ENCODE data around the gene HHATL. TPM values are rescaled to one million over a fixed set of nuclear protein-coding genes. Genes with fewer than 3 reads are reported as not detected.

Gene HHATL, protein sequence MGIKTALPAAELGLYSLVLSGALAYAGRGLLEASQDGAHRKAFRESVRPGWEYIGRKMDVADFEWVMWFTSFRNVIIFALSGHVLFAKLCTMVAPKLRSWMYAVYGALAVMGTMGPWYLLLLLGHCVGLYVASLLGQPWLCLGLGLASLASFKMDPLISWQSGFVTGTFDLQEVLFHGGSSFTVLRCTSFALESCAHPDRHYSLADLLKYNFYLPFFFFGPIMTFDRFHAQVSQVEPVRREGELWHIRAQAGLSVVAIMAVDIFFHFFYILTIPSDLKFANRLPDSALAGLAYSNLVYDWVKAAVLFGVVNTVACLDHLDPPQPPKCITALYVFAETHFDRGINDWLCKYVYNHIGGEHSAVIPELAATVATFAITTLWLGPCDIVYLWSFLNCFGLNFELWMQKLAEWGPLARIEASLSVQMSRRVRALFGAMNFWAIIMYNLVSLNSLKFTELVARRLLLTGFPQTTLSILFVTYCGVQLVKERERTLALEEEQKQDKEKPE
- 1 to 10 TPM in 1 of 4 donors, under 1 TPM in 1, not detected in 2; 0.62 to 1.3 TPM for total RNA-seq

DNA sequence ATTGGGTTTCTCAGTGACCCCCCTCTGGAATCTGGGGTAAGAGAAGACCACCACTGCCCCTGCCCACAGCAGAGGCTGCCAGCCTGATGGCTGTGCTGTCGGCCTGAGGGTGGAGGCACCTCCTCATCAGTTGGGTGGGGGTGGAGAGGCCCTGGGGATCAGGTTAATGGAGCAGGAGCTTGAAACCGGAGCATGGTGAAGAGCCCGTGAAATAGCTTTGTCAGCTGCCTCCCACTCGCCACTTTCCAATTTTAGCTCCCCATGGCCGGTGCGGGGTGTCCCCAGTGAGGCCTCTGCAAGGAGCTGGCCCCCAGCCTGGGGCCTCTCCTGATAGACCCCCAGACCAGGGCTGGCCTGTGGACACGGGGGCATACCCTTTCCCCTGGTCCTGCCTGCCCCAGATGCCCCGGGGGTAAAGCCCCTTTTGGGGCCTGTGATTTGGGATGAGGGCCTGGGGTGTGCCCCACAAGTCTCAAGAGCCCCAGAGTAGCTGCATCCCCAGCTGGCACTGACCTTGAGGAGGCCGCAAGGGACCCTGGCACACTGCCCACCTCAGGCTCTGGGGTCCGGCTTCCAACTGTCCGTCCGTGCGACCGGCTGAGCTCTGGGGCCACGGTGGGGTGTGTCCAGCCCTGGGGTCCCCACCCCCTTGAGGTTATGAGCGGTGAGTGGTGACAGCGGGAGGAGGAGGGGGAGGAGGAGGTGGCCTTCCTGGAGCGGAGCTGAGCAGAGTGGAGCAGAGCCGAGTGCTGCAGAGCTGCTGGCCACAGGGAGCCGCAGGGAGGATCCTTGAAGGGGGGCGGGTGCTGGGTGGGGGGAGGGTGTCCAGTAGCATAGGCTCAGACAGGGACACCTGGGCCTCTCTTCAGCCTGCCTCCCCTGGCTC, at the start of gene HHATL:
Gene HHATL, minus strand, starts transcription at position 733 of the 886 bp plus-strand sequence. CDS start 1,972 bp downstream, outside the sequence.
- no peak for TF ChIP-seq POLR2A (IDR thresholded peaks at IDR 0.05)
- TF ChIP-seq, protein P1, sequence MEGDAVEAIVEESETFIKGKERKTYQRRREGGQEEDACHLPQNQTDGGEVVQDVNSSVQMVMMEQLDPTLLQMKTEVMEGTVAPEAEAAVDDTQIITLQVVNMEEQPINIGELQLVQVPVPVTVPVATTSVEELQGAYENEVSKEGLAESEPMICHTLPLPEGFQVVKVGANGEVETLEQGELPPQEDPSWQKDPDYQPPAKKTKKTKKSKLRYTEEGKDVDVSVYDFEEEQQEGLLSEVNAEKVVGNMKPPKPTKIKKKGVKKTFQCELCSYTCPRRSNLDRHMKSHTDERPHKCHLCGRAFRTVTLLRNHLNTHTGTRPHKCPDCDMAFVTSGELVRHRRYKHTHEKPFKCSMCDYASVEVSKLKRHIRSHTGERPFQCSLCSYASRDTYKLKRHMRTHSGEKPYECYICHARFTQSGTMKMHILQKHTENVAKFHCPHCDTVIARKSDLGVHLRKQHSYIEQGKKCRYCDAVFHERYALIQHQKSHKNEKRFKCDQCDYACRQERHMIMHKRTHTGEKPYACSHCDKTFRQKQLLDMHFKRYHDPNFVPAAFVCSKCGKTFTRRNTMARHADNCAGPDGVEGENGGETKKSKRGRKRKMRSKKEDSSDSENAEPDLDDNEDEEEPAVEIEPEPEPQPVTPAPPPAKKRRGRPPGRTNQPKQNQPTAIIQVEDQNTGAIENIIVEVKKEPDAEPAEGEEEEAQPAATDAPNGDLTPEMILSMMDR (IDR thresholded peaks at IDR 0.05): no peak
- intact Hi-C loops (cut with DNase I; ENCODE audit: low total_unique reads): no loop called here
- Histone ChIP-seq H3K9me3 (no peaks in the 10 kb centered on the region), H3K36me3 (no peaks in the 10 kb centered on the region), H3K4me3 (no peak within 1 kb of the TSS), H3K4me1 (no peaks in the 10 kb centered on the region), H3K27me3 (no peaks in the 10 kb centered on the region), H3K27ac (no peak within 1 kb of the TSS)
- no peak for DNase-seq

DNA sequence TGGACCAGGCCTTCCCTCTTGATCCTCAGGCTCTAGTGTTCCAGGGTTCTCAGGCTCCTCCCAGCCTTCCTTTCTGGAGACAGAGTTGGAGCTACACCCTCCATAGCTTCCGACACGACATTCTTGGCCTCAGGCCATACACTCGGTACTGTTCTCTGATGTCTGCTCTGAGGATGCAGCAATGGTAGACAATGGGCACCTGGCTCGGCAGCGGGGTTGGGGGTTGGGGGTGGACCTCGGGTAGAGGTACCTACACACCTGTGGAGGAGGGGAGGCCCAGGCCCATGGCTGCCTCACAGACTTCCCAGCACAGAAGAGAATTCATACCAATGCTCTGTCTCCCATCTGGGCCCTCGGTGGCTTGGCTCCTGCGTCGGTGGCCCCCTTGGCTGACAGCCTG, 49.0 kb upstream of the HHATL start:
- Histone ChIP-seq H3K27me3 (no peaks in the 10 kb centered on the region), H3K9me3 (no peaks in the 10 kb centered on the region), H3K4me1 (peaks cover 0 to 3% of the 10 kb centered on the region in 2 donors), H3K4me3 (no peak overlapping the region), H3K27ac (no peak overlapping the region), H3K36me3 (no peaks in the 10 kb centered on the region)
- intact Hi-C loops (cut with DNase I; ENCODE audit: low total_unique reads): no loop called here
- TF ChIP-seq POLR2A (IDR thresholded peaks at IDR 0.05): no peak
- TF ChIP-seq, protein P1 (IDR thresholded peaks at IDR 0.05): no peak
- DNase-seq: peak in 1 of 2 donors; percentile 11

DNA sequence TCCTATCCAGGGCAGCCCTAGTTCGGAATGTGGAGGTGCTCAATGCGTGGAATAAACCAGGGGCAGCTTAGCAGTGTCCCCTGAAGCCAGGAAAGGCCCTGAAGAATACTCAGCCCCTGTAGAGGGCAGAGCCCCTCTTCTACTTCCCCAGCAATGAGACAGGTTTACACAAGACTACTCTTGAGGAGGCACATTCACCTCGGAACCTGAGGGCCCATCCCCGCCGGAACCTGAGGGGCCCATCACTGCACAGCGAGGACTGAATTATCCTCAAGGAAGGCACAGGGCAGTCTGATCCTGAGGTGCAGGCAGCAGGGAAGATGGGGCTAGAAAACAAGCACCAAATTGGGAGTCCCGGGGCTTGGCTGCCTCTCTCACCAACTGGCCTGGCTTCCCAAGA, 48.2 kb upstream of the HHATL start:
- intact Hi-C loops (cut with DNase I; ENCODE audit: low total_unique reads): no loop called here
- Histone ChIP-seq H3K36me3 (no peaks in the 10 kb centered on the region), H3K27me3 (no peaks in the 10 kb centered on the region), H3K27ac (no peak overlapping the region), H3K4me3 (no peak overlapping the region), H3K9me3 (no peaks in the 10 kb centered on the region), H3K4me1 (peaks cover 0 to 10% of the 10 kb centered on the region in 2 donors)
- peak in 1 of 2 donors; percentile 7 for DNase-seq
- TF ChIP-seq POLR2A (IDR thresholded peaks at IDR 0.05): no peak

DNA sequence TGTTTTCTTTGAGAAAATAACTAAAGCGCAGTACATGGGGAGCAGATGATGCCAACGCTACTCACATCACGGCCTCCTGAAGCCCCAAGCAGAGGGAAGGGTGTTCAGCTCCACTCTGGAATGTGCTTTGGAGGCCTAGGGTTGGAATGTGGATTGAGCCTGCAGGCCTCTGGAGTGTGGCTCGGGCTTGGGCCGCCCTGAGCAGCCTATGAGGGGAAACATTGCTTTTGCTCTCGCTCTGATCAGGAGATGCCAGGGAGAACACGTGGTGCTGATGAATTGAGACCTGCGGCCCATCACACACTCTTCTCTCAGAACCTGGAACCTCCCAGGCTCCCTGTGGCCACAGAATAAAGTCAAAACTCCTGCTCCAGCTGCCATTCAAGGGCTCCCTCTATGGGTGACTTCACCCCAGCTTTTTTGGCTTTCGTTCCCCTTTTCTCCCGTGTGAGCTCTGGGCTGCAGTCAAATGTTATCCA, 47.2 kb upstream of the HHATL start:
- no peaks in the 10 kb centered on the region for H3K27me3 ChIP-seq
- no peaks in the 10 kb centered on the region for H3K36me3 ChIP-seq
- no peaks in the 10 kb centered on the region for H3K9me3 ChIP-seq
- H3K27ac ChIP-seq: peak overlapping the region in 1 of 2 donors; percentile 21
- H3K4me1 ChIP-seq: peaks cover 0 to 12% of the 10 kb centered on the region in 2 donors
- no peak for TF ChIP-seq POLR2A (IDR thresholded peaks at IDR 0.05)
- TF ChIP-seq, protein P1 (IDR thresholded peaks at IDR 0.05): peak; percentile 29 to 43 (median 32)
- no peak overlapping the region for H3K4me3 ChIP-seq
- intact Hi-C loops (cut with DNase I; ENCODE audit: low total_unique reads): no loop called here
- no peak for DNase-seq

DNA sequence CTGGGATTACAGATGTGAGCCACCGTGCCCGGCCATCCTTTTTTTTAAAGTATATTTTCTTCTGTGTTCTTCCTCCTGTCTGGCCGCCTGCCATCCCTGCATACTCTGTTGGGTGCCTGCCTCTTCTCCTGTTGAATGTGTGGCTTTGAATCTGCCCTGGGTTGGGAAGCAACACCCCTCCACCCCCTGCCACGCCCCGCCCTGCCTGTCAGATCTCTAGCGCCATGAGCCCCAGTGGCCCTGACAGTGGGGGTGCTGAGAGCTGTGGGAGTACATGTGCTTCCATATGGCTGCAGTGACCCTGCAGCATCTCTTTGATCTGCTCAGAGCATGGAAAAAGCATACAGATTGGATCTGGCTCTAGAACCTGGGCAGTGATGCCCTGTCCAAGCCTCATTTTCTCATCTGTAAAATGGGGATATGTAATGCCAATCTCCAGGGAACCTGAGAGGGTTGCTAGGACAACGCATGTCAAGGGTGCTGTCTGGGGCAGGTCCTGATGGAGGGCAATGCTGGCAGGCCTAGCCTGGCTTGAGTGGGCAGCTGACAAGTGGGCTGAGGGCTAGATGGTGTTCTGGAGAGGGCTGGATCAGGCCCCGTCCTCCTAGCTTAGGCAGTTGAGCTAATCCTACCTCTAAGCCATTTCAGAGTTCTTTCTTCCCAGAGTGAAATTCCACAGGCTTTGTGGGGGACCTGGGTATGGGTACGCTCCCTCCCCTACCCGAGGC, 46.6 kb upstream of the HHATL start:
- Histone ChIP-seq H3K36me3 (no peaks in the 10 kb centered on the region), H3K4me1 (peaks cover 0 to 12% of the 10 kb centered on the region in 2 donors), H3K27ac (peak overlapping the region in 1 of 2 donors; percentile 21), H3K27me3 (no peaks in the 10 kb centered on the region), H3K9me3 (no peaks in the 10 kb centered on the region), H3K4me3 (no peak overlapping the region)
- peak in 1 of 2 donors; percentile 10 for DNase-seq
- no peak for TF ChIP-seq POLR2A (IDR thresholded peaks at IDR 0.05)
- TF ChIP-seq, protein P1 (IDR thresholded peaks at IDR 0.05): no peak
- intact Hi-C loops (cut with DNase I; ENCODE audit: low total_unique reads): no loop called here

All from uterus (tissue), 4 donors.